Stimulated activated CD4-positive, alpha-beta T cell treated with anti-CD3 and anti-CD28 coated beads, TNF-alpha, amount 100 ng/mL, for 24 hours (primary cell): ENCODE measurements around the gene F13B.
"Not testable (repeated sequence)": the region's sequence is repeated elsewhere in the genome, so short reads cannot be mapped to it uniquely, and the experiment has no call there.

Source experiments
- DNase-seq, 3 experiments: peaks; one replicate each; pipeline ENCODE4 v3.0.0-alpha.2; 2020; ENCODE audit warnings: low read depth in 3 of 3

The F13B gene

GRCh38 chr1:197042676-197043341 is 24.3 kb downstream of the F13B start:
- no peak for DNase-seq

- no peak for DNase-seq
These were observed 25.3 kb downstream of the F13B start for GRCh38 chr1:197041486-197042353.

- no peak for DNase-seq
These were observed 30.2 kb downstream of the F13B start for GRCh38 chr1:197036861-197037260.

GRCh38 chr1:197034631-197035339 is 32.3 kb downstream of the F13B start:
- not testable (repeated sequence) for DNase-seq

GRCh38 chr1:197029749-197030148 is 37.3 kb downstream of the F13B start:
- no peak for DNase-seq

GRCh38 chr1:197027359-197027758 is 39.7 kb downstream of the F13B start:
- DNase-seq: no peak

DNA sequence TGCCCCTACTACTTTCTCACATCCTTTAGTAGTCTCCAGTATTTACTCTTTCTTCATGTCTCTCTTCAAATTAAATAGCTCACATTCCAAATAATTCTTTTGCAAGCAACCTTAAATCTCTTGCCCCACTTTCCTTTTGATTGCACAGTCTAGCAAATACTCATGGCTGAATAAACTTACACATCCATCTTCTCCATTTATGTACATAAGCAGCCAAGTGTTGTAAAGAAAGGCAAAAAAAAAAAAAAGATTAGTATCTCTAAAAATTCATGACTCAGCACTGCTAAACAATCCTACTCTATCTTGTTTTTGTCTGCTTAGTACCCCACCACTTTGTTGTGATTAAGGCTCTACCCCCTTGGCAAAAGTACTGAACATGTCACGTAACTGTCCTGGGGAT is 42.6 kb downstream of the F13B start:
- DNase-seq: no peak

GRCh38 chr1:197021716-197022115 is 45.3 kb downstream of the F13B start:
- DNase-seq: no peak

GRCh38 chr1:197017558-197018146 is 49.4 kb downstream of the F13B start:
- DNase-seq: no peak

GRCh38 chr1:197016751-197017150 is 50.3 kb downstream of the F13B start:
- DNase-seq: no peak

- DNase-seq: no peak
These were observed 53.8 kb downstream of the F13B start for GRCh38 chr1:197013234-197013633.

- DNase-seq: no peak
These were observed 55.4 kb downstream of the F13B start for GRCh38 chr1:197011614-197012013.

GRCh38 chr1:197008861-197009260 is 58.2 kb downstream of the F13B start:
- DNase-seq: no peak

DNA sequence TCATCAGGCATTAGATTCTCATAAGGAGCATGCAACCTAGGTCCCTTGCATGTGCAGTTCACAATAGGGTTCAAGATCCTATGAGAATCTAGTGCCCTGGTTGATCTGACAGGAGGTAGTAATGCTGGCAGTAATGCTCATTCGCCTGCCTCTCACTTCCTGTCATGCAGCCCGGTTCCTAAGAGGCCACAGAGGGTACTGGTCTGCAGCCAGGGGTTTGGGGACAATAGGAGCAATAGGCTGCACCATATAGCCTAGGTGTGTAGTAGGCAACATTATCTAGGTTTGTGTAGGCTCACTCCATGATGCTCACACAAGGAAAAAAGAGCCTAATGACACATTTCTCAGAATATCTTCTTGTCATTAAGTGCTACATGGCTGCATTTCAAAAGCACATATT is 63.9 kb downstream of the F13B start:
- no peak for DNase-seq

DNA sequence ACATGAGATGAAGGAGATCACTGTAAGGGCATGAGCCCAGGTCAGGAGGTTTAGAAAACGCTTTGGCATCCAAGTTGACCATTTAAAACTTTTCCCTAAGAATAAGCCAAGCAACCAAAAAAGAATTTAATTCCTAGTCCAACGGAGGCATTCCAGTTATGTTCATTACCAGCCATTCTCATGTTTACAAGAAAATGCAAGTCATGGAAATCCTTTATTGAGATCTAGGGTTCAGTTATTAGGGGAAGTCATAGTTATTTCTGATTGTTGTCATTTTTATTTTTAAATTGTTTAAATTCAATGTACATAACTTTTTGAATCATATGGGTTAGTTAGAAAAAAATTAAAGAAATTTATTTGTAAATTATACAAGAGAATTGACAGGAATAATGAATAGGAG is 65.2 kb downstream of the F13B start:
- DNase-seq: no peak

DNA sequence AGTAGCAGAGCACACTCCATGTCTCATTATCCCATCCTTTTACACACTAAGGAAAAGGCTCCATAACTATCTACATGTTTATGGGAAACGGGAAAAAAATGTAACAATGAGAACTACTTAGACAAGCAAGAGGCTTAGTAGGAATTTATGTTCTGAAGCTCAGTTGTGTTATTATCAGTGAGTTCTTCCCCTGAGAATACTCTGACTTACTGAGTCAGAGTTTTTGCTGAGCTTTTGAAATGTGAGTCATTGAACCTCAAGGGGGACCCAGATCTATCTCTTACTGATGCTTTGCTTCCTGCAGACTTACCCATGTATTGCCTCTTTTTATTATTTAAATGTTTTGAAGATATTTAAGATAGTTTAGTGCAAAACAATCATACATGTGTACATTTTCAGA is 69.6 kb downstream of the F13B start:
- no peak for DNase-seq

DNA sequence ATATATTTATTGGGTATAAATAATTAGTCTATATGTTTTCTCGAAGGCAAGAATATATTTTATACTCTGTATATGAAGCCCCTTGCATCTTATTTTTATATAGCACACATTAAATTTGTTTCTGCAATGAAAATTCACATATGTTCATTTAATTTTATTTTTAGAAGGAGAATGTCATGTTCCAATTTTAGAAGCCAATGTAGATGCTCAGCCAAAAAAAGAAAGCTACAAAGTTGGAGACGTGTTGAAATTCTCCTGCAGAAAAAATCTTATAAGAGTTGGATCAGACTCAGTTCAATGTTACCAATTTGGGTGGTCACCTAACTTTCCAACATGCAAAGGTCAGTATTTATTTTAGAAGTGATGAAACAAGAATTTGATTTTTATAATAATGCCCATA is 73.1 kb downstream of the F13B start:
- DNase-seq: no peak

GRCh38 chr1:196991919-196992651 is 75.0 kb downstream of the F13B start:
- DNase-seq: not testable (repeated sequence)
